ENCODE results near the gene SLC45A1.
"Not testable (repeated sequence)": the region's sequence is repeated elsewhere in the genome, so short reads cannot be mapped to it uniquely, and the experiment has no call there.

SLC45A1 gene

GRCh38 chr1:8317647-8318381 lies at the start of gene SLC45A1:
Gene SLC45A1, plus strand, starts transcription at chr1:8318114. Its CDS starts 6,216 bp downstream, at chr1:8324330.
- DNase-seq (ENCODE audit: low spot score), result peak; percentile 86

GRCh38 chr1:8273036-8273435 lies 44.9 kb upstream of the SLC45A1 start:
- DNase-seq (ENCODE audit: low spot score), result no peak

GRCh38 chr1:8274352-8274751 lies 43.6 kb upstream of the SLC45A1 start:
- no peak for DNase-seq (ENCODE audit: low spot score)

GRCh38 chr1:8276173-8276914 lies 41.6 kb upstream of the SLC45A1 start:
- no peak for DNase-seq (ENCODE audit: low spot score)

- no peak for DNase-seq (ENCODE audit: low spot score)
Observed at GRCh38 chr1:8276932-8277331, 41.0 kb upstream of the SLC45A1 start.

- not testable (repeated sequence) for DNase-seq (ENCODE audit: low spot score)
Observed at GRCh38 chr1:8278677-8279076, 39.2 kb upstream of the SLC45A1 start.

GRCh38 chr1:8281843-8282509 lies 35.9 kb upstream of the SLC45A1 start:
- no peak for DNase-seq (ENCODE audit: low spot score)

GRCh38 chr1:8283058-8283884 lies 34.6 kb upstream of the SLC45A1 start:
- DNase-seq (ENCODE audit: low spot score), result peak; percentile 10

GRCh38 chr1:8284127-8284526 lies 33.8 kb upstream of the SLC45A1 start:
- DNase-seq (ENCODE audit: low spot score), result no peak

- DNase-seq (ENCODE audit: low spot score), result no peak
Observed at GRCh38 chr1:8285103-8285502, 32.8 kb upstream of the SLC45A1 start.

GRCh38 chr1:8285965-8286364 lies 31.9 kb upstream of the SLC45A1 start:
- DNase-seq (ENCODE audit: low spot score), result no peak

GRCh38 chr1:8293118-8293517 lies 24.8 kb upstream of the SLC45A1 start:
- DNase-seq (ENCODE audit: low spot score), result no peak

- no peak for DNase-seq (ENCODE audit: low spot score)
Observed at GRCh38 chr1:8293641-8294169, 24.2 kb upstream of the SLC45A1 start.

- no peak for DNase-seq (ENCODE audit: low spot score)
Observed at GRCh38 chr1:8294170-8294697, 23.7 kb upstream of the SLC45A1 start.

GRCh38 chr1:8297245-8297644 lies 20.7 kb upstream of the SLC45A1 start:
- no peak for DNase-seq (ENCODE audit: low spot score)

GRCh38 chr1:8299963-8300362 lies 18.0 kb upstream of the SLC45A1 start:
- no peak for DNase-seq (ENCODE audit: low spot score)

- DNase-seq (ENCODE audit: low spot score), result no peak
Observed at GRCh38 chr1:8302081-8302956, 15.6 kb upstream of the SLC45A1 start.

- no peak for DNase-seq (ENCODE audit: low spot score)
Observed at GRCh38 chr1:8303141-8303540, 14.8 kb upstream of the SLC45A1 start.

- DNase-seq (ENCODE audit: low spot score), result no peak
Observed at GRCh38 chr1:8303876-8304275, 14.0 kb upstream of the SLC45A1 start.

- DNase-seq (ENCODE audit: low spot score), result no peak
Observed at GRCh38 chr1:8307628-8308027, 10.3 kb upstream of the SLC45A1 start.
